Measurements from ENCODE around the gene BNIP2. TPM values are rescaled to one million over a fixed set of nuclear protein-coding genes. Genes with fewer than 3 reads are reported as not detected.

BNIP2 gene
- total RNA-seq, 1 experiment from 2014 or later: 92.3 TPM

- DNase-seq (ENCODE audit: low spot score): no peak
These were observed 52.9 kb downstream of the BNIP2 start for GRCh38 chr15:59636184-59636583.

DNA sequence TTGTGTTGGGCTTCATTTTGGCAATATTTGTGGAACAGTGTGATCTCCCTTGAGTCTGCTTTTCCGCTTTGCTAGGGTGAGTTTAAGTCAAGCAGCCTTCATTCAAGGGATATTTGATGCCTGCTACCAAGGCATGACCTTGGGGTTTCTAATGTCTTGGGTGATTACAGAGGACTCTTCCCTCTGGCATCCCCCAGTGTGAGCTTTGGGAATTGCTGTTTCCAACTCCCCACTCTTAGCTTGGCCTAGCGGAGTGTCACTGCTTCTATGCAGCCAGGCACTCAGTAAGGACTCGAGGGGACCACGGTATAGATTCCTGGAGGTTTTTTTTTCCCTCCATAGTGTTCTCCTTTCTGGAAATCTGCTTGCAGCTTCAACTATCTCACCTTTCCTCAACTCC, 56.4 kb downstream of the BNIP2 start:
- no peak for DNase-seq (ENCODE audit: low spot score)

DNA sequence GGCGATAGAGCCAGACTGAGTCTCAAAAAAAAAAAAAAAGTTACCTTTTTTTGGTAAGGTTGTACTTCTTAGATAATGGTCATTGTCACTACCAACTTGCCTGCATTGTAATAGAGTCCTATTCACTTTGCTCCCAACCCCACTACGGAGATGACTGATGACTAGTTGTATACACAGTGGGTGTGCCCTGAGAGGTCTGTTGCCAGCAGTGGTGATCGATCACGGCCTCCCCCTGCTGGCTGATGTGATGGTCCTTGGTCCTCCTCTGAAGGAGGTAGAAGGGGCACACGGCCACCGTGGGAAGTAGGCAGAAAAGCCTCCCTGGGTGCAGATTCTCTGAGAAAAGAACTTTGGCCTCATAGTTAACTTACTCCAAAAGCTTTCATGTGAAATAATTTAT, 66.8 kb downstream of the BNIP2 start:
- DNase-seq (ENCODE audit: low spot score): peak; percentile 45

DNA sequence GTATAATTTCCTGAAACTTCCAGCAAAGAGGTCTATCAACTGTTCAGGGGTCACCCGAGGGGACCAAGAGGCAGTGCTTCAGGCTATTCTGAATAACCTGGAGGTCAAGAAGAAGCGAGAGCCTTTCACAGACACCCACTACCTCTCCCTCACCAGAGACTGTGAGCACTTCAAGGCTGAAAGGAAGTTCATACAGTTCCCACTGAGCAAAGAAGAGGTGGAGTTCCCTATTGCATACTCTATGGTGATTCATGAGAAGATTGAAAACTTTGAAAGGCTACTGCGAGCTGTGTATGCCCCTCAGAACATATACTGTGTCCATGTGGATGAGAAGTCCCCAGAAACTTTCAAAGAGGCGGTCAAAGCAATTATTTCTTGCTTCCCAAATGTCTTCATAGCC, 70.7 kb downstream of the BNIP2 start:
- DNase-seq (ENCODE audit: low spot score): no peak

- no peak for DNase-seq (ENCODE audit: low spot score)
These were observed 72.7 kb downstream of the BNIP2 start for GRCh38 chr15:59616379-59616778.

- DNase-seq (ENCODE audit: low spot score): no peak
These were observed 73.5 kb downstream of the BNIP2 start for GRCh38 chr15:59615661-59616060.

DNA sequence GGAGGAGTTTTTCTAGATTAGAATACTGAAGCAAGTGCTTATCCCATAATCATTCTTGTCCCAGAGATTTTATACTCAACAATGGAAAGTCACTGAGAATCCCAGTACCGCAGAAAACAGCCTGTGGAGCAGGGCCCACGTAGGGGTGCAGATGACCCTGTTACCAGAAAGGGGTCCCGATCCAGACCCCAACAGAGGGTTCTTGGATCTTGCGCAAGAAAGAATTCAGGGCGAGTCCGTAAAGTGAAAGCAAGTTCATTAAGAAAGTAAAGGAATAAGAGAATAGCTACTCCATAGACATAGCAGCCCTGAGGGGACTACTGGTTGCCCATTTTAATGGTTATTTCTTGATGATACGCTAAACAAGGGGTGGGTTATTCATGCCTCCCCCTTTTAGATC, 75.0 kb downstream of the BNIP2 start:
- no peak for DNase-seq (ENCODE audit: low spot score)

GRCh38 chr15:59611276-59612260, 77.6 kb downstream of the BNIP2 start, which contains the start of gene GCNT3:
TSS of gene GCNT3 (plus strand) at chr15:59611783. CDS start at chr15:59618239, 6,456 bp downstream.
- peak; percentile 46 for DNase-seq (ENCODE audit: low spot score)

DNA sequence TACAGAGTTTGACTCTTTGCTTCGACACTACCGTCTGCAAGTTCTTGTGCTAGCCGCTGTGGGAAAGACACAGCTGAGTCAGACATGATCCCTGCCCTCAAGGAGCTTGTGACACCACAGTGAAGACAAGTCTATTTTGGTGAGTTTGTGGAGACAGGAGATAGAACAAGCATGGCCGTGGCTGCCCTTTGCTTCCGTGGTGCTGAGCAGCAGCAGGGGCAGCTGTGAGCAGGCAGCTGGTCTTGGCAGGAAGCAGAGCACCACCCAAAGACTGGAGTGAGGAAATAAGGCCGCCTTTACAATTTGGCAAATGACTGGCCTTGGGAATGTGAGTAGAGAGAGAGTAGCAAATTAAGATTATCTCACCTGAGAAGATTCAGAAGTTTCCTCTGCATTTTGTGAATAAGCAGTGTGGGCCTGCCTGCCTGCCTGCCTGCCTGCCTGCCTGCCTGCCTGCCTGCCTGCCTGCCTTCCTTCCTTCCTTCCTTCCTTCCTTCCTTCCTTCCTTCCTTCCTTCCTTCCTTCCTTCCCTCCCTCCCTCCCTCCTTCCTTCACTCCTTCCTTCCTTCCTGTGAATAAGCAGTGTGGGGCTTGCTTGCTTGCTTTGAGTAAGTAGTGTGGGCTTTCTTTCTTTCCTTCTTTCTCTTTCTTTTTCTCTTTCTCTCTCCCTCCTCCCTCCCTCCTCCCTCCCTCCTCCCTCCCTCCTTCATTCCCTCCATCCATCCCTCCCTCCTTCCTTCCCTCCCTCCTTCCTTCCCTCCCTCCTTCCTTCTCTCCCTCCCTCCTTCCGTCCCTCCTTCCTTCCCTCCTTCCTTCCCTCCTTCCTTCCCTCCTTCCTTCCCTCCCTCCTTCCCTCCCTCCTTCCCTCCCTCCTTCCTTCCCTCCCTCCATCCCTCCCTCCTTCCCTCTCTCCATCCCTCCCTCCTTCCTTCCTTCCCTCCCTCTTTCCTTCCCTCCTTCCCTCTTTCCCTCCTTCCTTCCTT, 79.1 kb downstream of the BNIP2 start:
- no peak for DNase-seq (ENCODE audit: low spot score)

Other genes starting within 250 kb of the BNIP2 start
- gene GCNT3, start 77.5 kb downstream of the BNIP2 start, total RNA-seq (2014; rRNA removed; shearing (Covaris generic)): 1.2 and 4.1 TPM in 2 replicates
- gene GTF2A2, start 31.8 kb downstream of the BNIP2 start, total RNA-seq (2014; rRNA removed; shearing (Covaris generic)): 78.9 and 105 TPM in 2 replicates

All from H4 (cell line).